GM12878 (cell line): ENCODE results near the gene KRT4.

Source experiments
- FOS ChIP-seq: IDR thresholded peaks from 3 replicates; pipeline ENCODE4 v1.6.1; 2011; ENCODE audit warnings: borderline replicate concordance; ENCODE audit not compliant: insufficient read length; ENCODE audit errors: extremely low read depth
- GATAD2B ChIP-seq: fragments of 450-650 bp; conservative IDR thresholded peaks from 2 replicates; pipeline ENCODE4 v1.6.1; 2017; ENCODE audit warnings: low read depth, mild to moderate bottlenecking, moderate library complexity
- RAD21 ChIP-seq: IDR thresholded peaks from 2 replicates; pipeline ENCODE4 v1.6.1; 2011; ENCODE audit warnings: mild to moderate bottlenecking, low read depth, low read length, moderate library complexity; ENCODE audit not compliant: insufficient read depth
- TBL1XR1 ChIP-seq: IDR thresholded peaks from 2 replicates; pipeline ENCODE4 v1.6.1; 2012; ENCODE audit warnings: low read depth, low read length, improper control_type of control experiment
- TF ChIP-seq, protein P1 (sequence below): fragments of 150-350 bp; IDR thresholded peaks from 2 replicates; pipeline ENCODE4 v1.6.1; 2016; ENCODE audit warnings: low read depth, low read length
- TF ChIP-seq, protein P2 (sequence below), 3 experiments: IDR thresholded peaks in 2 of 3; conservative IDR thresholded peaks in 1 of 3; 2 replicates each; pipeline ENCODE4 v1.5.1; 2011; ENCODE audit warnings: low read depth in 3 of 3, low read length in 3 of 3, mild to moderate bottlenecking in 3 of 3, control low read depth in 2 of 3, moderate library complexity in 2 of 3, inconsistent platforms in 1 of 3, mixed read lengths in 1 of 3; ENCODE audit not compliant: control insufficient read depth in 2 of 3, insufficient read depth in 1 of 3; ENCODE audit errors: extremely low read depth in 1 of 3

DNA sequence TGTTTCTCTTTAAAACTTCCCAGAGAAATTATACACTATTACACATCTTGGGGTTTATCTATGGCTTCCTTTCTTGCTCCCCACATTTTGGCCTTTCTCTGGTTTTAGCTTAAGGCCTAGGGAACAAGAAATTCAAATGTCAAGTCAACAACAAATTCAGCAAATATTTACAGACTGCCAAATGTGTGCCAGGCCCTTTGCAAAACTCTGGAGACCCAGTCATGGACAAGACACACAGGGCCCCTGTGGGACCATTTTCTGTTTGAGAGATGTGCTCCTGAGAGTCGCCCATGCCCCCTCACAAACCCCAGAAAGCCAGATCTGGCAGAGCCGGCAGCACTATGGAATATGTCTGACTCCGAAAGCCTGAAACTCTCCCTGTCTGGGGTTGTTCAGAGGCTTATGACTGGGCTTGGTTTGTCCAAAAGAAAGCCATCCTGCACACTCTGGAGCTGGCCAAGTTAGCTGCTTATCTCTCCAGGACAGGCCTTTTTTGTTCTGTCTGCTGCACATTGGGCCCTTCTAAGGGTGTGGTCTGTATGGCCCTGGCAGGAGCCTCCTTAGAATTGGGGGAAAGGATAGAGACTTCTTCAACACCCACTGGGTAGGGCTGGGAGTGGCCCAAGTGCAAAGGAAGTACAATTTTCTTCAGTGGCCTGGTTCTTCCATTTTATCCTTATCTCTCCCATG is 16.9 kb downstream of the KRT4 start:
- TF ChIP-seq, protein P1, sequence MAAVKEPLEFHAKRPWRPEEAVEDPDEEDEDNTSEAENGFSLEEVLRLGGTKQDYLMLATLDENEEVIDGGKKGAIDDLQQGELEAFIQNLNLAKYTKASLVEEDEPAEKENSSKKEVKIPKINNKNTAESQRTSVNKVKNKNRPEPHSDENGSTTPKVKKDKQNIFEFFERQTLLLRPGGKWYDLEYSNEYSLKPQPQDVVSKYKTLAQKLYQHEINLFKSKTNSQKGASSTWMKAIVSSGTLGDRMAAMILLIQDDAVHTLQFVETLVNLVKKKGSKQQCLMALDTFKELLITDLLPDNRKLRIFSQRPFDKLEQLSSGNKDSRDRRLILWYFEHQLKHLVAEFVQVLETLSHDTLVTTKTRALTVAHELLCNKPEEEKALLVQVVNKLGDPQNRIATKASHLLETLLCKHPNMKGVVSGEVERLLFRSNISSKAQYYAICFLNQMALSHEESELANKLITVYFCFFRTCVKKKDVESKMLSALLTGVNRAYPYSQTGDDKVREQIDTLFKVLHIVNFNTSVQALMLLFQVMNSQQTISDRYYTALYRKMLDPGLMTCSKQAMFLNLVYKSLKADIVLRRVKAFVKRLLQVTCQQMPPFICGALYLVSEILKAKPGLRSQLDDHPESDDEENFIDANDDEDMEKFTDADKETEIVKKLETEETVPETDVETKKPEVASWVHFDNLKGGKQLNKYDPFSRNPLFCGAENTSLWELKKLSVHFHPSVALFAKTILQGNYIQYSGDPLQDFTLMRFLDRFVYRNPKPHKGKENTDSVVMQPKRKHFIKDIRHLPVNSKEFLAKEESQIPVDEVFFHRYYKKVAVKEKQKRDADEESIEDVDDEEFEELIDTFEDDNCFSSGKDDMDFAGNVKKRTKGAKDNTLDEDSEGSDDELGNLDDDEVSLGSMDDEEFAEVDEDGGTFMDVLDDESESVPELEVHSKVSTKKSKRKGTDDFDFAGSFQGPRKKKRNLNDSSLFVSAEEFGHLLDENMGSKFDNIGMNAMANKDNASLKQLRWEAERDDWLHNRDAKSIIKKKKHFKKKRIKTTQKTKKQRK = no peak
- no peak for TF ChIP-seq RAD21
- TF ChIP-seq, protein P2, sequence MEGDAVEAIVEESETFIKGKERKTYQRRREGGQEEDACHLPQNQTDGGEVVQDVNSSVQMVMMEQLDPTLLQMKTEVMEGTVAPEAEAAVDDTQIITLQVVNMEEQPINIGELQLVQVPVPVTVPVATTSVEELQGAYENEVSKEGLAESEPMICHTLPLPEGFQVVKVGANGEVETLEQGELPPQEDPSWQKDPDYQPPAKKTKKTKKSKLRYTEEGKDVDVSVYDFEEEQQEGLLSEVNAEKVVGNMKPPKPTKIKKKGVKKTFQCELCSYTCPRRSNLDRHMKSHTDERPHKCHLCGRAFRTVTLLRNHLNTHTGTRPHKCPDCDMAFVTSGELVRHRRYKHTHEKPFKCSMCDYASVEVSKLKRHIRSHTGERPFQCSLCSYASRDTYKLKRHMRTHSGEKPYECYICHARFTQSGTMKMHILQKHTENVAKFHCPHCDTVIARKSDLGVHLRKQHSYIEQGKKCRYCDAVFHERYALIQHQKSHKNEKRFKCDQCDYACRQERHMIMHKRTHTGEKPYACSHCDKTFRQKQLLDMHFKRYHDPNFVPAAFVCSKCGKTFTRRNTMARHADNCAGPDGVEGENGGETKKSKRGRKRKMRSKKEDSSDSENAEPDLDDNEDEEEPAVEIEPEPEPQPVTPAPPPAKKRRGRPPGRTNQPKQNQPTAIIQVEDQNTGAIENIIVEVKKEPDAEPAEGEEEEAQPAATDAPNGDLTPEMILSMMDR (IDR thresholded peaks at IDR 0.05 in 2 of 3, conservative IDR thresholded peaks at IDR 0.05 in 1 of 3; ENCODE audit: control insufficient read depth in 2 of 3, extremely low read depth in 1 of 3, insufficient read depth in 1 of 3, low read depth in 3 of 3, low read length in 3 of 3) = no peak
- TF ChIP-seq GATAD2B = no peak
- TF ChIP-seq FOS = no peak
- TF ChIP-seq TBL1XR1 = no peak
